OCI-LY3 (cell line): ENCODE measurements around the gene ZBTB32.
A peak's percentile ranks its signal among the peaks of the same experiment; 100 is the strongest.

ENCODE experiments used
- H2AFZ ChIP-seq: fragments of 200-600, 300-600 bp; shearing (Covaris generic); 2 replicates; pipeline ENCODE4 v1.6.0; 2014; ENCODE audit warnings: antibody characterized with exemption, low read depth, low read length
- H3K27ac ChIP-seq: fragments of 200-600, 300-600 bp; sonication (generic); 2 replicates; pipeline ENCODE4 v1.5.1; 2014; ENCODE audit warnings: mild to moderate bottlenecking, low read length, moderate library complexity, mixed read lengths
- H3K27me3 ChIP-seq: fragments of 200-600, 300-600 bp; sonication (generic); 2 replicates; pipeline ENCODE4 v1.6.1; 2014; ENCODE audit warnings: low read depth, low read length, mixed read lengths
- H3K36me3 ChIP-seq: fragments of 200-600, 300-600 bp; sonication (generic); replicated peaks from 2 replicates; pipeline ENCODE3; 2014; ENCODE audit warnings: low read depth, low read length, mixed read lengths
- H3K4me1 ChIP-seq: fragments of 300-600, 200-600 bp; sonication (generic); 2 replicates; pipeline ENCODE4 v1.6.1; 2014; ENCODE audit warnings: low read length, mixed read lengths
- H3K4me2 ChIP-seq: fragments of 200-600, 300-600 bp; sonication (generic); 2 replicates; pipeline ENCODE4 v1.6.1; 2014; ENCODE audit warnings: low read length, mixed read lengths
- H3K4me3 ChIP-seq: fragments of 300-600, 200-600 bp; sonication (generic); 2 replicates; pipeline ENCODE4 v1.5.1; 2014; ENCODE audit warnings: antibody characterized with exemption, mild to moderate bottlenecking, low read length, moderate library complexity
- H3K79me2 ChIP-seq: fragments of 300-600, 200-600 bp; shearing (Covaris generic); 2 replicates; pipeline ENCODE4 v1.6.1; 2014; ENCODE audit warnings: mild to moderate bottlenecking, low read length, mixed read lengths
- H3K9ac ChIP-seq: fragments of 300-600, 200-600 bp; shearing (Covaris generic); 2 replicates; pipeline ENCODE4 v1.6.0; 2014; ENCODE audit warnings: mild to moderate bottlenecking, low read length, moderate library complexity
- H3K9me3 ChIP-seq: fragments of 200-600, 300-600 bp; shearing (Covaris generic); 2 replicates; pipeline ENCODE4 v1.6.1; 2014; ENCODE audit warnings: low read length, mixed read lengths; ENCODE audit not compliant: insufficient read depth
- H4K20me1 ChIP-seq: fragments of 200-600, 300-600 bp; sonication (generic); 2 replicates; pipeline ENCODE4 v1.6.1; 2016; ENCODE audit warnings: low read length, mixed read lengths; ENCODE audit not compliant: insufficient read depth
- EZH2phosphoT487 ChIP-seq: fragments of 200-600 bp; shearing (Covaris generic); IDR thresholded peaks from 2 replicates; pipeline ENCODE4 v1.6.1; 2018; ENCODE audit warnings: antibody characterized with exemption, mixed run types, low read depth
- TF ChIP-seq, protein P1 (sequence below): fragments of 200-600, 300-600 bp; sonication (generic); IDR thresholded peaks from 2 replicates; pipeline ENCODE4 v1.5.1; 2014; ENCODE audit warnings: antibody characterized with exemption, low read length, low read depth

Gene ZBTB32

GRCh38 chr19:35755550-35756376, 51.4 kb downstream of the ZBTB32 start:
- Histone ChIP-seq H4K20me1 (peaks cover 3% of the 10 kb centered on the region), H3K4me2 (no peak overlapping the region), H3K9ac (no peak overlapping the region), H3K9me3 (no peaks in the 10 kb centered on the region), H3K4me3 (no peak overlapping the region), H2AFZ (no peak overlapping the region), H3K36me3 (peaks cover 7% of the 10 kb centered on the region), H3K27me3 (no peaks in the 10 kb centered on the region), H3K79me2 (peaks cover 18% of the 10 kb centered on the region), H3K4me1 (peaks cover 13% of the 10 kb centered on the region), H3K27ac (no peak overlapping the region)
- TF ChIP-seq, protein P1, sequence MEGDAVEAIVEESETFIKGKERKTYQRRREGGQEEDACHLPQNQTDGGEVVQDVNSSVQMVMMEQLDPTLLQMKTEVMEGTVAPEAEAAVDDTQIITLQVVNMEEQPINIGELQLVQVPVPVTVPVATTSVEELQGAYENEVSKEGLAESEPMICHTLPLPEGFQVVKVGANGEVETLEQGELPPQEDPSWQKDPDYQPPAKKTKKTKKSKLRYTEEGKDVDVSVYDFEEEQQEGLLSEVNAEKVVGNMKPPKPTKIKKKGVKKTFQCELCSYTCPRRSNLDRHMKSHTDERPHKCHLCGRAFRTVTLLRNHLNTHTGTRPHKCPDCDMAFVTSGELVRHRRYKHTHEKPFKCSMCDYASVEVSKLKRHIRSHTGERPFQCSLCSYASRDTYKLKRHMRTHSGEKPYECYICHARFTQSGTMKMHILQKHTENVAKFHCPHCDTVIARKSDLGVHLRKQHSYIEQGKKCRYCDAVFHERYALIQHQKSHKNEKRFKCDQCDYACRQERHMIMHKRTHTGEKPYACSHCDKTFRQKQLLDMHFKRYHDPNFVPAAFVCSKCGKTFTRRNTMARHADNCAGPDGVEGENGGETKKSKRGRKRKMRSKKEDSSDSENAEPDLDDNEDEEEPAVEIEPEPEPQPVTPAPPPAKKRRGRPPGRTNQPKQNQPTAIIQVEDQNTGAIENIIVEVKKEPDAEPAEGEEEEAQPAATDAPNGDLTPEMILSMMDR: no peak
- no peak for TF ChIP-seq EZH2phosphoT487

DNA sequence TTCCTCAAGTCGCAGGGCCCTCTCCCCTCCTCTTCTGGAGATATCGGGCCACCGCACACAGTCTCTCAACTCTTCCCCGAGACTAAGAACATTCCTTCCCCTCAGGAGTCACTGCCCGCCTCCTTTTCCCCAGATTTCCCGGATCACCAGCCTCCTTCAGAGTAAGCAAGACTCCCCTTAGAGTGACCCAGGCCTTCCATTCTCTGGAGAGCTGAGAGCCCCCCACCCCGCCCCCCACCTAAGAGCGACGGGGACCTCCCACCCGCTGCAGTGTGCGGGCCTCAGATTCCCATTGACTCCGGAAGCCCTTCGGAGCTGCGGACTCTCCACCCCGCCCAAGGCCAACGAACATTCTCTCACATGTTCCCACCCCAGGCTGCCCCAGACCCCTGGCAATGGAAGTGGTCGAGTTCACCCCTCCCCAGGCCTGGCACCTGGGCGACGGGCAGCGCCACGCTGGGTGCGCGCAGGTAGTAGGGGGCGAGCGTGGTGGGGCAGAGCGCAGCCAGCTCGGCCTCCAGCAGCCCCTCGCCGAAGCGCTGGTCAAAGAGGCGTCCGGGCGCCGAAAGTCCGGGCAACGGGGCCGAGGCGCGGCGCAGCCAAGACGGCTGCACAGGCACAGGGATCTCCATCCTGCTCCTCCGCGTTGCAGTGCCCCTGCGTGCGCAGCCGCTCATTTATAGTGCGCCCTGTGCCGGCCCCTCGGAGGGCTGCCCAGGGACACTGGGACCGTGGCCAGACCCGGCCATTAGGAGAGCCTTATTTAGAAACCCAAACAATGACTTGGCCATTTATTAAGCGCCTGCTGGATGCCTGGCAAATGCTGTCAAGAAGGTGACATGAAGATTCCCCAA, 52.2 kb downstream of the ZBTB32 start, which contains the start of gene HSPB6:
Gene HSPB6, minus strand, starts transcription at position 653 of the 854 bp plus-strand sequence. Its CDS starts 21 bp downstream, at position 632.
- H3K36me3 ChIP-seq: peaks cover 12% of the 10 kb centered on the region
- H3K9me3 ChIP-seq: no peaks in the 10 kb centered on the region
- peaks cover 3% of the 10 kb centered on the region for H4K20me1 ChIP-seq
- peaks cover 18% of the 10 kb centered on the region for H3K79me2 ChIP-seq
- TF ChIP-seq, protein P1: no peak
- no peak for TF ChIP-seq EZH2phosphoT487
- H3K4me2 ChIP-seq: peak within 1 kb of the TSS; percentile 81
- H2AFZ ChIP-seq: no peak within 1 kb of the TSS
- no peaks in the 10 kb centered on the region for H3K27me3 ChIP-seq
- H3K4me1 ChIP-seq: peaks cover 13% of the 10 kb centered on the region
- H3K9ac ChIP-seq: peak within 1 kb of the TSS; percentile 70
- peak within 1 kb of the TSS; percentile 79 for H3K4me3 ChIP-seq
- peak within 1 kb of the TSS; percentile 48 for H3K27ac ChIP-seq

DNA sequence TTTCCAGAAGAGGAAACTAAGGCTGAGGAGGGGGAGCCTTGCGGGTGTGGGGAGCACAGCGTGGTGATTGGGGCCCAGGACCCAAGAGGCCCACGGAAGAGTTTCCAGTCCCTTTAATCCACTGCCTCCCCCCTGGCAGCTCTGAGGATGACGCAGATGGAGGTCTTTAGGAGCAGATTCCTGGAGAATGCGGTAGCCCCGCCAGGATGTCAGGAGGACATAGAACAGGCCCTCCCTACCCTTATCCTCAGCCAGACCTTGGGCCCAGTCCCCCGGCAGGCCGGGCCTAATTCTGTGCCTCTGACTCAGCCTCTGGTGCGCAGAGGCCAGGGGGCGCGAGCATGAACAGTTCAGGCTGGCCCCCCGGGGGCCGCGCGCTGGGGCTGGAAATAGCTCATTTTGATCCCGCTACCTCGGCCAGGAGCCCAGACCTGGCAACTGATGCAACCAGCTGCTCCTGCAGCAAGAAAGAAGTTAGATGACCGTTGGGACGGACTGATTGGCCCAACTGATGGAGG, 52.9 kb downstream of the ZBTB32 start:
- peak overlapping the region; percentile 48 for H3K27ac ChIP-seq
- peaks cover 18% of the 10 kb centered on the region for H3K79me2 ChIP-seq
- peak overlapping the region; percentile 70 for H3K9ac ChIP-seq
- peaks cover 13% of the 10 kb centered on the region for H3K4me1 ChIP-seq
- TF ChIP-seq, protein P1: no peak
- TF ChIP-seq EZH2phosphoT487: no peak
- no peak overlapping the region for H2AFZ ChIP-seq
- peaks cover 17% of the 10 kb centered on the region for H3K36me3 ChIP-seq
- H3K27me3 ChIP-seq: no peaks in the 10 kb centered on the region
- peak overlapping the region; percentile 79 for H3K4me3 ChIP-seq
- H3K4me2 ChIP-seq: peak overlapping the region; percentile 81
- H3K9me3 ChIP-seq: no peaks in the 10 kb centered on the region
- peaks cover 3% of the 10 kb centered on the region for H4K20me1 ChIP-seq
